SK-N-SH (cell line): ENCODE measurements around the gene ROM1. TPM values are rescaled to one million over a fixed set of nuclear protein-coding genes. Genes with fewer than 3 reads are reported as not detected.
A peak's percentile ranks its signal among the peaks of the same experiment; 100 is the strongest.

Source experiments
- CTCF ChIA-PET: fragments of 300-600, 350-600 bp; formaldehyde crosslinking; extraction: SDS; loops from one replicate; lab custom pipeline; 2021; lab: Yijun Ruan, JAX
- POLR2A ChIA-PET: fragments of 350-600 bp; sonication (Branson Sonifier 250); formaldehyde crosslinking; extraction: SDS; loops from one replicate; lab custom pipeline; 2020; ENCODE audit warnings: antibody characterized with exemption, inconsistent platforms; lab: Yijun Ruan, JAX
- DNase-seq: peaks from one replicate; pipeline ENCODE4 v3.0.0; 2012
- H2AFZ ChIP-seq: fragments of 200-600 bp; sonication (generic); 2 replicates; pipeline ENCODE4 v1.8.1; 2016; ENCODE audit warnings: antibody characterized with exemption, mild to moderate bottlenecking, low read depth
- H3F3A ChIP-seq: fragments of 200-600 bp; sonication (generic); replicated peaks from 2 replicates; pipeline ENCODE3; 2016; ENCODE audit warnings: antibody characterized with exemption, mild to moderate bottlenecking; ENCODE audit not compliant: insufficient read depth
- H3K27ac ChIP-seq, 2 experiments: fragments of 200-500 bp in 1 of 2; fragments of 200-600 bp in 1 of 2; sonication (Bioruptor generic) in 1 of 2; sonication (generic), shearing (Covaris generic) in 1 of 2; 2 replicates each; pipeline versions ENCODE4 v1.5.1 to v1.6.1; 2014 to 2016; ENCODE audit warnings: low read depth in 2 of 2, inconsistent platforms in 1 of 2, low read length in 1 of 2, mild to moderate bottlenecking in 1 of 2, mixed read lengths in 1 of 2
- H3K27me3 ChIP-seq: fragments of 200-600 bp; sonication (generic), shearing (Covaris generic); 2 replicates; pipeline ENCODE4 v1.6.1; 2016; ENCODE audit warnings: mixed run types; ENCODE audit not compliant: insufficient read depth
- H3K36me3 ChIP-seq, 2 experiments: fragments of 200-500 bp in 1 of 2; fragments of 200-600 bp in 1 of 2; sonication (Bioruptor generic) in 1 of 2; sonication (generic) in 1 of 2; replicated peaks in 1 of 2; 2 replicates each; pipeline versions ENCODE3 to v1.5.1; 2014 to 2016; ENCODE audit warnings: low read length in 1 of 2, mild to moderate bottlenecking in 1 of 2; ENCODE audit not compliant: insufficient read depth in 2 of 2, control insufficient read depth in 1 of 2
- H3K4me1 ChIP-seq, 2 experiments: fragments of 200-500 bp in 1 of 2; fragments of 200-600 bp in 1 of 2; sonication (Bioruptor generic) in 1 of 2; sonication (generic), shearing (Covaris generic) in 1 of 2; 2 replicates each; pipeline versions ENCODE4 v1.5.1 to v1.6.1; 2014 to 2016; ENCODE audit warnings: low read depth in 1 of 2, low read length in 1 of 2, mixed run types in 1 of 2; ENCODE audit not compliant: insufficient read depth in 2 of 2, control insufficient read depth in 1 of 2
- H3K4me2 ChIP-seq: fragments of 200-600 bp; sonication (generic), shearing (Covaris generic); 2 replicates; pipeline ENCODE4 v1.6.1; 2017; ENCODE audit warnings: mixed run types
- H3K4me3 ChIP-seq, 2 experiments: fragments of 200-500 bp in 1 of 2; fragments of 200-600 bp in 1 of 2; sonication (Bioruptor generic) in 1 of 2; sonication (generic), shearing (Covaris generic) in 1 of 2; 2 replicates each; pipeline versions ENCODE4 v1.5.1 to v1.8.1; 2014 to 2016; ENCODE audit warnings: low read depth in 2 of 2, inconsistent platforms in 1 of 2, low read length in 1 of 2, mild to moderate bottlenecking in 1 of 2, mixed read lengths in 1 of 2, moderate library complexity in 1 of 2
- H3K79me2 ChIP-seq: fragments of 200-600 bp; sonication (generic); 2 replicates; pipeline ENCODE4 v1.8.1; 2017; ENCODE audit warnings: mild to moderate bottlenecking; ENCODE audit not compliant: insufficient read depth
- H3K9ac ChIP-seq: fragments of 200-600 bp; sonication (generic); 2 replicates; pipeline ENCODE4 v1.6.1; 2017; ENCODE audit warnings: mixed run types
- H3K9me2 ChIP-seq: fragments of 200-600 bp; sonication (generic); 2 replicates; pipeline ENCODE4 v1.6.1; 2017; ENCODE audit warnings: mixed run types
- H3K9me3 ChIP-seq: fragments of 200-600 bp; sonication (generic); 2 replicates; pipeline ENCODE4 v1.6.1; 2017; ENCODE audit warnings: mixed run types, mild to moderate bottlenecking, moderate library complexity
- H4K20me1 ChIP-seq: fragments of 200-600 bp; sonication (generic); 2 replicates; pipeline ENCODE4 v1.6.1; 2017; ENCODE audit warnings: mild to moderate bottlenecking, mixed run types; ENCODE audit not compliant: insufficient read depth
- CHD2 ChIP-seq: fragments of 150-350 bp; IDR thresholded peaks from 2 replicates; pipeline ENCODE4 v1.6.1; 2018; ENCODE audit warnings: low read length; ENCODE audit not compliant: partially characterized antibody
- EP300 ChIP-seq, 2 experiments: IDR thresholded peaks; 2 replicates each; pipeline versions ENCODE4 v1.4.0 to v1.6.1; 2012; ENCODE audit warnings: borderline replicate concordance in 1 of 2, low read depth in 1 of 2, low read length in 1 of 2
- FOXJ3 ChIP-seq: sonication (generic); formaldehyde crosslinking; IDR thresholded peaks from 2 replicates; pipeline ENCODE4 v1.5.1; 2020; ENCODE audit warnings: mild to moderate bottlenecking, missing genetic modification reagents
- GATA2 ChIP-seq: sonication (generic); formaldehyde crosslinking; IDR thresholded peaks from 2 replicates; pipeline ENCODE4 v1.5.0; 2020; ENCODE audit warnings: mild to moderate bottlenecking, missing genetic modification reagents
- JUND ChIP-seq: IDR thresholded peaks from 2 replicates; pipeline ENCODE4 v1.4.0; 2012
- MXI1 ChIP-seq: IDR thresholded peaks from 2 replicates; pipeline ENCODE4 v1.6.1; 2012; ENCODE audit warnings: mild to moderate bottlenecking, low read depth, low read length, improper control_type of control experiment
- PBX3 ChIP-seq: IDR thresholded peaks from 2 replicates; pipeline ENCODE4; 2012
- POLR2AphosphoS5 ChIP-seq: IDR thresholded peaks from 2 replicates; pipeline ENCODE4 v1.6.1; 2012; ENCODE audit warnings: low read depth, low read length
- RCOR1 ChIP-seq: fragments of 150-350 bp; IDR thresholded peaks from 2 replicates; pipeline ENCODE4 v1.6.1; 2017; ENCODE audit warnings: antibody characterized with exemption, low read length
- REST ChIP-seq: IDR thresholded peaks from 2 replicates; pipeline ENCODE4 v1.6.1; 2012; ENCODE audit warnings: mild to moderate bottlenecking, low read depth, low read length, moderate library complexity
- RXRA ChIP-seq: IDR thresholded peaks from 2 replicates; pipeline ENCODE4 v1.4.0; 2012; ENCODE audit warnings: low read depth, mild to moderate bottlenecking, borderline replicate concordance
- TAF1 ChIP-seq: IDR thresholded peaks from 2 replicates; pipeline ENCODE4 v1.6.1; 2012; ENCODE audit warnings: low read depth, mild to moderate bottlenecking, low read length, moderate library complexity, borderline replicate concordance
- USF2 ChIP-seq: fragments of 150-350 bp; IDR thresholded peaks from 2 replicates; pipeline ENCODE4 v1.6.1; 2017; ENCODE audit warnings: antibody characterized with exemption, low read length, low read depth, borderline replicate concordance
- WGBS: methylation state at CpG from one replicate; pipeline ENCODE4 v1.1.6; 2017; ENCODE audit warnings: low lambda C conversion rate; 5-methylcytosine and 5-hydroxymethylcytosine counted together
- polyA plus RNA-seq, 3 experiments: library from polyadenylated mRNA; depleted of rRNA; stranded (reverse); fragments of >200 nt; gene quantifications; 2 replicates each; pipeline ENCODE4 v1.2.3, GENCODE V29; 2012

Gene ROM1
- polyA plus RNA-seq, 1 of the 3 experiments (the other 2 are of a cell fraction) = 7.3 TPM

- Histone ChIP-seq H3K9ac (no peak overlapping the region), H3K27ac (no peak overlapping the region), H3K79me2 (peaks cover 17% of the 10 kb centered on the region; the same call in 1 of the 2 replicates), H3K4me3 (no peak overlapping the region; a peak in 1 of 4 replicates), H2AFZ (no peak overlapping the region), H3K4me2 (no peak overlapping the region), H3K4me1 (peaks cover 4 to 24% of the 10 kb centered on the region in 2 experiments; a peak in 2 of 4 replicates), H3K36me3 (peaks cover 15 to 20% of the 10 kb centered on the region in 2 experiments), H3K27me3 (no peaks in the 10 kb centered on the region), H3K9me3 (no peaks in the 10 kb centered on the region), H3K9me2 (no peaks in the 10 kb centered on the region), H4K20me1 (no peaks in the 10 kb centered on the region), H3F3A (peaks cover 27% of the 10 kb centered on the region)
- no peak for DNase-seq
- POLR2A ChIA-PET = interaction anchor here (1.0 to 1.7 kb wide), 3 partner anchors 9 to 55 kb away, joined by 3 to 10 read pairs (median 9); partner anchors contain the start of genes B3GAT3, C11orf98, CSKMT and MTA2
- no peak for TF ChIP-seq POLR2AphosphoS5
- TF ChIP-seq PBX3 = no peak
- no peak for TF ChIP-seq GATA2 (CRISPR knock-in tag)
- no peak for TF ChIP-seq RXRA
- no peak for TF ChIP-seq CHD2
- TF ChIP-seq EP300 (IDR thresholded peaks at IDR 0.05; ENCODE audit: borderline replicate concordance in 1 of 2, low read depth in 1 of 2, low read length in 1 of 2) = no peak
- no peak for TF ChIP-seq USF2
- WGBS = 96% methylated on average over 6 of the region's 6 CpGs
- CTCF ChIA-PET = interaction anchor here (0.9 to 6.9 kb wide), 7 partner anchors 10 to 233 kb away, joined by 5 to 69 read pairs (median 8); partner anchors contain the start of genes LBHD1, MTA2, TUT1 and UQCC3
Measured at GRCh38 chr11:62610403-62610802, 2.7 kb upstream of the ROM1 start.

GRCh38 chr11:62610814-62611704, 2.0 kb upstream of the ROM1 start:
- peak overlapping the region; percentile 70 to 92 for H3K27ac ChIP-seq
- peaks cover 27% of the 10 kb centered on the region for H3F3A ChIP-seq
- no peak for DNase-seq
- H3K9ac ChIP-seq = peak overlapping the region; percentile 70
- no peak for TF ChIP-seq TAF1
- TF ChIP-seq REST = no peak
- no peak for TF ChIP-seq RCOR1
- TF ChIP-seq MXI1 = no peak
- no peak for TF ChIP-seq JUND
- TF ChIP-seq FOXJ3 (CRISPR knock-in tag) = no peak
- H3K9me2 ChIP-seq = no peaks in the 10 kb centered on the region
- ChIA-PET CTCF (interaction anchor here (0.8 to 6.9 kb wide), 16 partner anchors 7 to 841 kb away, joined by 3 to 69 read pairs (median 6); partner anchors contain the start of genes B3GAT3, C11orf98, CSKMT and LBHD1), POLR2A (interaction anchor here (1.0 to 2.7 kb wide), 6 partner anchors 10 to 54 kb away, joined by 3 to 18 read pairs (median 10); partner anchors contain the start of genes B3GAT3, C11orf98, CSKMT and EEF1G)
- peaks cover 4 to 24% of the 10 kb centered on the region in 2 experiments; a peak in 2 of 4 replicates for H3K4me1 ChIP-seq
- peaks cover 13 to 17% of the 10 kb centered on the region in 2 experiments for H3K36me3 ChIP-seq
- H3K27me3 ChIP-seq = no peaks in the 10 kb centered on the region
- peak overlapping the region; percentile 82 for H3K4me2 ChIP-seq
- H3K9me3 ChIP-seq = no peaks in the 10 kb centered on the region
- WGBS = 81% methylated on average over 20 of the region's 28 CpGs
- peak overlapping the region; percentile 71 to 81 for H3K4me3 ChIP-seq
- H2AFZ ChIP-seq = no peak overlapping the region
- no peaks in the 10 kb centered on the region for H4K20me1 ChIP-seq
- H3K79me2 ChIP-seq = peaks cover 17% of the 10 kb centered on the region; the same call in 1 of the 2 replicates
